ENCODE data around the gene CLPSL1.

Gene CLPSL1

GRCh38 chr6:35751594-35751993, 29.2 kb upstream of the CLPSL1 start:
- no peak for TF ChIP-seq GABPA (IDR thresholded peaks at IDR 0.05; ENCODE audit: low read depth)
- no peak for TF ChIP-seq SPI1 (IDR thresholded peaks at IDR 0.05; ENCODE audit: borderline replicate concordance, low read depth)
- no peak overlapping the region for H3K4me3 ChIP-seq (replicated peaks; ENCODE audit: insufficient read depth, low read length)
- H3K27ac ChIP-seq (replicated peaks): no peak overlapping the region
- DNase-seq (ENCODE audit: low read depth in 1 of 2, low spot score in 1 of 2): no peak
- H3K27me3 ChIP-seq (ENCODE audit: insufficient read depth, poor library complexity, severe bottlenecking): no peaks in the 10 kb centered on the region

GRCh38 chr6:35752330-35752729, 28.5 kb upstream of the CLPSL1 start:
- Histone ChIP-seq H3K4me3 (replicated peaks; ENCODE audit: insufficient read depth, low read length) (no peak overlapping the region), H3K27me3 (ENCODE audit: insufficient read depth, poor library complexity, severe bottlenecking) (no peaks in the 10 kb centered on the region), H3K27ac (replicated peaks) (no peak overlapping the region)
- TF ChIP-seq POLR2AphosphoS5 (IDR thresholded peaks at IDR 0.05; ENCODE audit: low read depth): no peak
- TF ChIP-seq REST (IDR thresholded peaks at IDR 0.05; ENCODE audit: insufficient replicate concordance, low read depth): no peak
- no peak for TF ChIP-seq SPI1 (IDR thresholded peaks at IDR 0.05; ENCODE audit: borderline replicate concordance, low read depth)
- no peak for TF ChIP-seq CTCF (IDR thresholded peaks at IDR 0.05; ENCODE audit: insufficient read depth, low read length)
- no peak for TF ChIP-seq GABPA (IDR thresholded peaks at IDR 0.05; ENCODE audit: low read depth)
- no peak for DNase-seq (ENCODE audit: low read depth in 1 of 2, low spot score in 1 of 2)

- Histone ChIP-seq H3K27ac (replicated peaks) (no peak overlapping the region), H3K4me3 (replicated peaks; ENCODE audit: insufficient read depth, low read length) (no peak overlapping the region), H3K27me3 (ENCODE audit: insufficient read depth, poor library complexity, severe bottlenecking) (no peaks in the 10 kb centered on the region)
- DNase-seq (ENCODE audit: low read depth in 1 of 2, low spot score in 1 of 2): peak in 1 of 2 experiments; percentile 27
- TF ChIP-seq POLR2AphosphoS5 (IDR thresholded peaks at IDR 0.05; ENCODE audit: low read depth) (no peak), REST (IDR thresholded peaks at IDR 0.05; ENCODE audit: insufficient replicate concordance, low read depth) (no peak), SPI1 (IDR thresholded peaks at IDR 0.05; ENCODE audit: borderline replicate concordance, low read depth) (peak; percentile 30; the same call in 1 of the 2 replicates), CTCF (IDR thresholded peaks at IDR 0.05; ENCODE audit: insufficient read depth, low read length) (no peak), GABPA (IDR thresholded peaks at IDR 0.05; ENCODE audit: low read depth) (no peak)
Measured at GRCh38 chr6:35754452-35755277, 26.2 kb upstream of the CLPSL1 start.

GRCh38 chr6:35755278-35755924, 25.4 kb upstream of the CLPSL1 start:
- Histone ChIP-seq H3K27me3 (ENCODE audit: insufficient read depth, poor library complexity, severe bottlenecking) (no peaks in the 10 kb centered on the region), H3K27ac (replicated peaks) (no peak overlapping the region), H3K4me3 (replicated peaks; ENCODE audit: insufficient read depth, low read length) (no peak overlapping the region)
- no peak for DNase-seq (ENCODE audit: low read depth in 1 of 2, low spot score in 1 of 2)
- no peak for TF ChIP-seq REST (IDR thresholded peaks at IDR 0.05; ENCODE audit: insufficient replicate concordance, low read depth)
- no peak for TF ChIP-seq GABPA (IDR thresholded peaks at IDR 0.05; ENCODE audit: low read depth)
- no peak for TF ChIP-seq POLR2AphosphoS5 (IDR thresholded peaks at IDR 0.05; ENCODE audit: low read depth)
